ENCODE results near the gene LPP.

Gene LPP

GRCh38 chr3:188106887-188107830 is 46.8 kb upstream of the LPP start:
- TF ChIP-seq CTCF (IDR thresholded peaks at IDR 0.05; ENCODE audit: low read depth, low read length, poor library complexity, severe bottlenecking) (no peak), EZH2phosphoT487 (IDR thresholded peaks at IDR 0.05; ENCODE audit: borderline replicate concordance, low read length) (no peak)
- no peaks in the 10 kb centered on the region for H3K79me2 ChIP-seq (ENCODE audit: control insufficient read depth, low read length)
- H3K4me2 ChIP-seq (ENCODE audit: low read length) = peak overlapping the region; percentile 8; the same call in 1 of the 2 replicates
- H4K20me1 ChIP-seq (ENCODE audit: control insufficient read depth, insufficient read depth, low read depth, low read length) = no peaks in the 10 kb centered on the region
- H3K4me3 ChIP-seq (ENCODE audit: low read length) = no peak overlapping the region
- H3K27ac ChIP-seq (ENCODE audit: low read depth, low read length) = no peak overlapping the region; the same call in 1 of the 2 replicates
- H3K27me3 ChIP-seq (ENCODE audit: control insufficient read depth, low read length) = no peaks in the 10 kb centered on the region
- peaks cover 91% of the 10 kb centered on the region for H3K4me1 ChIP-seq (ENCODE audit: control insufficient read depth, low read length)
- no peaks in the 10 kb centered on the region for H3K36me3 ChIP-seq (ENCODE audit: control insufficient read depth, low read length)
- H3K9me3 ChIP-seq (ENCODE audit: control insufficient read depth, insufficient read depth, low read length) = no peaks in the 10 kb centered on the region
- peaks cover 16% of the 10 kb centered on the region for H3F3A ChIP-seq (ENCODE audit: control insufficient read depth, insufficient read depth)
- H3K9me2 ChIP-seq (replicated peaks; ENCODE audit: control insufficient read depth, low read length) = no peaks in the 10 kb centered on the region

GRCh38 chr3:188108703-188109412 is 45.1 kb upstream of the LPP start:
- H3K9me3 ChIP-seq (ENCODE audit: control insufficient read depth, insufficient read depth, low read length) = no peaks in the 10 kb centered on the region
- no peaks in the 10 kb centered on the region for H3K36me3 ChIP-seq (ENCODE audit: control insufficient read depth, low read length)
- H3F3A ChIP-seq (ENCODE audit: control insufficient read depth, insufficient read depth) = peaks cover 16% of the 10 kb centered on the region
- no peaks in the 10 kb centered on the region for H3K79me2 ChIP-seq (ENCODE audit: control insufficient read depth, low read length)
- peak overlapping the region; percentile 67 for H3K4me3 ChIP-seq (ENCODE audit: low read length)
- peaks cover 98% of the 10 kb centered on the region for H3K4me1 ChIP-seq (ENCODE audit: control insufficient read depth, low read length)
- H4K20me1 ChIP-seq (ENCODE audit: control insufficient read depth, insufficient read depth, low read depth, low read length) = no peaks in the 10 kb centered on the region
- H3K4me2 ChIP-seq (ENCODE audit: low read length) = peak overlapping the region; percentile 84
- no peaks in the 10 kb centered on the region for H3K27me3 ChIP-seq (ENCODE audit: control insufficient read depth, low read length)
- no peak for TF ChIP-seq EZH2phosphoT487 (IDR thresholded peaks at IDR 0.05; ENCODE audit: borderline replicate concordance, low read length)
- no peak for TF ChIP-seq CTCF (IDR thresholded peaks at IDR 0.05; ENCODE audit: low read depth, low read length, poor library complexity, severe bottlenecking)
- H3K27ac ChIP-seq (ENCODE audit: low read depth, low read length) = peak overlapping the region; percentile 97
- H3K9me2 ChIP-seq (replicated peaks; ENCODE audit: control insufficient read depth, low read length) = no peaks in the 10 kb centered on the region

- H4K20me1 ChIP-seq (ENCODE audit: control insufficient read depth, insufficient read depth, low read depth, low read length) = no peaks in the 10 kb centered on the region
- no peaks in the 10 kb centered on the region for H3K27me3 ChIP-seq (ENCODE audit: control insufficient read depth, low read length)
- no peak overlapping the region for H3K27ac ChIP-seq (ENCODE audit: low read depth, low read length)
- no peak for TF ChIP-seq CTCF (IDR thresholded peaks at IDR 0.05; ENCODE audit: low read depth, low read length, poor library complexity, severe bottlenecking)
- TF ChIP-seq EZH2phosphoT487 (IDR thresholded peaks at IDR 0.05; ENCODE audit: borderline replicate concordance, low read length) = no peak
- H3K79me2 ChIP-seq (ENCODE audit: control insufficient read depth, low read length) = no peaks in the 10 kb centered on the region
- H3K36me3 ChIP-seq (ENCODE audit: control insufficient read depth, low read length) = no peaks in the 10 kb centered on the region
- no peak overlapping the region for H3K4me3 ChIP-seq (ENCODE audit: low read length)
- H3F3A ChIP-seq (ENCODE audit: control insufficient read depth, insufficient read depth) = peaks cover 16% of the 10 kb centered on the region
- peaks cover 93% of the 10 kb centered on the region for H3K4me1 ChIP-seq (ENCODE audit: control insufficient read depth, low read length)
- no peaks in the 10 kb centered on the region for H3K9me3 ChIP-seq (ENCODE audit: control insufficient read depth, insufficient read depth, low read length)
- H3K4me2 ChIP-seq (ENCODE audit: low read length) = no peak overlapping the region
- H3K9me2 ChIP-seq (replicated peaks; ENCODE audit: control insufficient read depth, low read length) = no peaks in the 10 kb centered on the region
These were observed 42.9 kb upstream of the LPP start for GRCh38 chr3:188111002-188111584.
